Measurements from ENCODE around the gene EVI5L. TPM values are rescaled to one million over a fixed set of nuclear protein-coding genes. Genes with fewer than 3 reads are reported as not detected.

EVI5L gene
- total RNA-seq, 3 donors from 2014 or later = 7.5 to 12.5 (median 9.2) TPM

DNA sequence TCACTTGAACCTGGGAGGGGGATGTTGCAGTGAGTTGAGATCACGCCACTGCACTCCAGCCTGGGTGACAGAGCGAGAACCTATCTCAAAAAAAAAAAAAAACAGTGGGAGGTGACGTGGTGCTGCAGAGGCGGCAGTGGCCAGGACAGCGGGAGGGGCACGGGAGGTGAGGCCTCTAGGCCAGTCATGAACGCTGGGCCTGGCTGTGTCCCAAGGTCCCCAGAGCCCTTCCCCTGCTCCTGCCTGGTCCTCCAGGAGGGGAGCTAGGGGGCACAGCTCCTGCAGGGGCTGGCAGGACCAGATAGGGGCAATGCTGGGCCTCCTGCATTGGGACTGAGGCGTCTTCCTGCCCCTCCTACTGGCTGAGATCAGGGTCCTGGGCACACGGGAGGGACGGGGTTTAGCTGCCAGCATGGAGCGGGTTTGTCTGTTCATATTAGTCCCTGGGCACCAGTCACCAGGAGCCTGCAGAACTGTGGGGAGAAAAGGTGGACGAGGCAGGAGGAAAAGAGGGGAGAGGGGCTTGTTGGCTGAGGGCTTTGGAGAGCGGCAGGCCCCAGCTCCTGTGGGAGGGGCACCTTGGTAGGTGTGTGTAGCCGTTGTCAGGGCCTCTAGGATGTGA, 78.2 kb downstream of the EVI5L start:
- Histone ChIP-seq H3K27ac (no peak overlapping the region), H3K9me3 (no peaks in the 10 kb centered on the region), H3K27me3 (no peaks in the 10 kb centered on the region), H3K4me1 (peaks cover 11 to 14% of the 10 kb centered on the region in 2 donors), H3K4me3 (no peak overlapping the region), H3K36me3 (peaks cover 27% of the 10 kb centered on the region)
- TF ChIP-seq POLR2AphosphoS5 (IDR thresholded peaks at IDR 0.05) = no peak
- TF ChIP-seq, protein P1, sequence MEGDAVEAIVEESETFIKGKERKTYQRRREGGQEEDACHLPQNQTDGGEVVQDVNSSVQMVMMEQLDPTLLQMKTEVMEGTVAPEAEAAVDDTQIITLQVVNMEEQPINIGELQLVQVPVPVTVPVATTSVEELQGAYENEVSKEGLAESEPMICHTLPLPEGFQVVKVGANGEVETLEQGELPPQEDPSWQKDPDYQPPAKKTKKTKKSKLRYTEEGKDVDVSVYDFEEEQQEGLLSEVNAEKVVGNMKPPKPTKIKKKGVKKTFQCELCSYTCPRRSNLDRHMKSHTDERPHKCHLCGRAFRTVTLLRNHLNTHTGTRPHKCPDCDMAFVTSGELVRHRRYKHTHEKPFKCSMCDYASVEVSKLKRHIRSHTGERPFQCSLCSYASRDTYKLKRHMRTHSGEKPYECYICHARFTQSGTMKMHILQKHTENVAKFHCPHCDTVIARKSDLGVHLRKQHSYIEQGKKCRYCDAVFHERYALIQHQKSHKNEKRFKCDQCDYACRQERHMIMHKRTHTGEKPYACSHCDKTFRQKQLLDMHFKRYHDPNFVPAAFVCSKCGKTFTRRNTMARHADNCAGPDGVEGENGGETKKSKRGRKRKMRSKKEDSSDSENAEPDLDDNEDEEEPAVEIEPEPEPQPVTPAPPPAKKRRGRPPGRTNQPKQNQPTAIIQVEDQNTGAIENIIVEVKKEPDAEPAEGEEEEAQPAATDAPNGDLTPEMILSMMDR (IDR thresholded peaks at IDR 0.05) = no peak
- no peak for TF ChIP-seq POLR2A (IDR thresholded peaks at IDR 0.05)
- DNase-seq (ENCODE audit: low spot score in 2 of 2) = no peak
- intact Hi-C loops (cut with DNase I; ENCODE audit: low total_unique reads) = no loop called here

DNA sequence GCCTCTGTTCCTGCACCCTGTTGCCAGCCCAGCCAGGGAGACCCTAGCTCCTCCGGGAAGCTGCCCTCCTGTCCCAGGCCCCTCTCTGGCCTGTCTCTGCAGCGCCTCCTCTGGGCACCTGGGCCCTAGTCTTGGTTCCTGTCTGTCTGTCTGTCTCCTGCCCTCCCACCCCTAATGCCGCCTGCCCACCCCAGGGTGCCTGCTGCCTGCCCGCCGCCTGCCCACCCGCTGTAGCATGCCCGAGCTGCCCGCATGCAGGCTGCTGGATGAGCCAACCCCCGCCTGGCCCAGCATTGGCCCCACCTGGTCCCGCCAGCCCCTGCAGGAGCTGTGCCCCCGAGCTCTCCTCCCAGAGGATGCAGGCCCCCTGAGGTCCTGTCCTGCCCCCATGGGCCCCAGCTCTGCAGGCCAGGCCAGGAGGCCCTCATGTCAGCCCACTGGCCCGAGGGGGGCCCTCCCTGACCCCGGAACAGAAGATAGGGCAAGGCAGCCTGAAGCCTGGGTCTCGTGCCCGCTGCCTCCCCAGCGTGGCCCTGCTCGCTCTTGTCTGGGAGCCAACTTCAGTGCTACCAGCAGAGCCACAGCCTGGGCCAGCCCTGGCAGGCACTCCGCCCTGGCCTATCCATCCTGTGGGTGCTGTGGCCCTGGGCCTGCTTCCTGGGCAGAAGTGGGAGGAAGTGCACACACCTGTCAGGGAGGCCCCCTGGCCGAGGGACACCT, 78.9 kb downstream of the EVI5L start:
- Histone ChIP-seq H3K27me3 (no peaks in the 10 kb centered on the region), H3K9me3 (no peaks in the 10 kb centered on the region), H3K36me3 (peaks cover 27% of the 10 kb centered on the region), H3K4me3 (no peak overlapping the region), H3K4me1 (peaks cover 9 to 14% of the 10 kb centered on the region in 2 donors), H3K27ac (no peak overlapping the region)
- intact Hi-C loops (cut with DNase I; ENCODE audit: low total_unique reads) = no loop called here
- TF ChIP-seq POLR2A (IDR thresholded peaks at IDR 0.05) = no peak
- no peak for TF ChIP-seq POLR2AphosphoS5 (IDR thresholded peaks at IDR 0.05)
- TF ChIP-seq, protein P1 (IDR thresholded peaks at IDR 0.05) = no peak
- no peak for DNase-seq (ENCODE audit: low spot score in 2 of 2)

DNA sequence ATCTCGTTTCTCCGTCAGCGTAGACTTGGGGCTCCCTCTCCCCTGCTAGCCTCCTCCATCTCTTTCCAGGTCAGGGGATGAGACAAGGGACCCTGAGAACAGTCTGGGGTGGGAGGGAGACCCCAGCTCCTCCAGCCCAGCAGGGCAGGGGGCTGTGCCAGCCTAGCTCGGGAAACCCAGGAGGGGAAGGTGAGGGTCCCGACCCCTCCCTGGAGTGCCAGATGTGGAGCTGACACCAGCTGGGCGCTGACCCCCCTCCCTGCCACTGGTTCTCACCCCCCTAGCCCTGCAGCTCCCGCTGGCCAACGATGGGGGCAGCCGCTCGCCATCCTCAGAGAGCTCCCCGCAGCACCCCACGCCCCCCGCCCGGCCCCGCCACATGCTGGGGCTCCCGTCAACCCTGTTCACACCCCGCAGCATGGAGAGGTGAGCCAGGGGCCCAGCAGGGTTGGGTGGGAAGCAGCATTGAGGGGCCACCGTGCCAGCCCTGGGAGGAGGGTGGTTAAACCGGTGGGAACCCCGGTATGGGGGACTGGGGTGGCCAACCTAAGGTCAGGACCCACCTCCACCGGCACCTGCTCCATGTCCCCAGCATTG, 79.6 kb downstream of the EVI5L start:
- Histone ChIP-seq H3K4me3 (no peak overlapping the region), H3K27ac (no peak overlapping the region), H3K9me3 (no peaks in the 10 kb centered on the region), H3K36me3 (peaks cover 27% of the 10 kb centered on the region), H3K27me3 (no peaks in the 10 kb centered on the region), H3K4me1 (peaks cover 8 to 13% of the 10 kb centered on the region in 2 donors)
- intact Hi-C loops (cut with DNase I; ENCODE audit: low total_unique reads) = no loop called here
- DNase-seq (ENCODE audit: low spot score in 2 of 2) = no peak
- TF ChIP-seq, protein P1 (IDR thresholded peaks at IDR 0.05) = no peak
- no peak for TF ChIP-seq POLR2AphosphoS5 (IDR thresholded peaks at IDR 0.05)
- no peak for TF ChIP-seq POLR2A (IDR thresholded peaks at IDR 0.05)

DNA sequence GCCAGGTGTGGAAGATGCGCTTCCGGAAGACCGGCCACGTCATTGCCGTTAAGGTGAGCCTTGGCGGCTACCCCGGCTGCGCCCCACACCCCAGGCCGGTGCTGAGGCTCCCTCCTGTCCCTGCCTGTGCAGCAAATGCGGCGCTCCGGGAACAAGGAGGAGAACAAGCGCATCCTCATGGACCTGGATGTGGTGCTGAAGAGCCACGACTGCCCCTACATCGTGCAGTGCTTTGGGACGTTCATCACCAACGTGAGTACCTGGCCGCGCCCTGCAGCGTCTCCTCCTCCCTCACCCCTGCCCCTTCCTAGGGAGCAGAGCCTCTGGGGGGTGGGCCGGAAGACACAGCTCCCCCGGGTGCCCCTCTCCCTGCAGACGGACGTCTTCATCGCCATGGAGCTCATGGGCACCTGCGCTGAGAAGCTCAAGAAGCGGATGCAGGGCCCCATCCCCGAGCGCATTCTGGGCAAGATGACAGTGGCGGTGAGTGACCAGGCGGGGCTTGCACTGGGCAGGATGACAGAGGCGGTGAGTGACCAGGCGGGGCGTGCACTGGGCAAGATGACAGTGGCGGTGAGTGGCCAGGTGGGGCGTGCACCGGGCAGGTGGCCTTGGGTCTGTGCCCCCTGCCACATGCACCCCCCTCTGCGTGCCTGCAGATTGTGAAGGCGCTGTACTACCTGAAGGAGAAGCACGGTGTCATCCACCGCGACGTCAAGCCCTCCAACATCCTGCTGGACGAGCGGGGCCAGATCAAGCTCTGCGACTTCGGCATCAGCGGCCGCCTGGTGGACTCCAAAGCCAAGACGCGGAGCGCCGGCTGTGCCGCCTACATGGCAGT, 80.5 kb downstream of the EVI5L start:
- Histone ChIP-seq H3K4me1 (peaks cover 0 to 3% of the 10 kb centered on the region in 2 donors), H3K27me3 (peaks cover 0 to 5% of the 10 kb centered on the region in 2 donors), H3K4me3 (no peak overlapping the region), H3K9me3 (no peaks in the 10 kb centered on the region), H3K27ac (no peak overlapping the region), H3K36me3 (peaks cover 27% of the 10 kb centered on the region)
- intact Hi-C loops (cut with DNase I; ENCODE audit: low total_unique reads) = no loop called here
- no peak for DNase-seq (ENCODE audit: low spot score in 2 of 2)
- TF ChIP-seq POLR2A (IDR thresholded peaks at IDR 0.05) (no peak), POLR2AphosphoS5 (IDR thresholded peaks at IDR 0.05) (no peak)
- TF ChIP-seq, protein P1 (IDR thresholded peaks at IDR 0.05) = no peak

All from breast epithelium (tissue), 4 donors.